IMR-90 (cell line): ENCODE results near the gene PPP6R1. TPM values are rescaled to one million over a fixed set of nuclear protein-coding genes. Genes with fewer than 3 reads are reported as not detected.

Source experiments
- ATAC-seq: fragments of 200-7000 bp; cut with Tn5 transposase; 2 replicates; pipeline ENCODE4 v1.9.1; 2020; ENCODE audit warnings: low read depth, mild to moderate bottlenecking, moderate library complexity
- BruUV-seq: library from RNA; stranded (reverse); fragments of 400-500 nt; replicated peaks from 2 replicates; lab custom pipeline; 2021; lab: Mats Ljungman, UMichigan
- CTCF ChIA-PET: fragments of 300-600 bp; formaldehyde crosslinking; extraction: SDS; loops from one replicate; lab custom pipeline; 2021; ENCODE audit warnings: antibody characterized with exemption; lab: Yijun Ruan, JAX
- POLR2A ChIA-PET: fragments of 300-600 bp; sonication (Branson Sonifier 250); formaldehyde crosslinking; loops from one replicate; lab custom pipeline; 2022; ENCODE audit warnings: antibody characterized with exemption; ENCODE audit not compliant: unreplicated experiment; lab: Charles Lee
- DNase-seq: peaks from one replicate; pipeline ENCODE4 v3.0.0; 2013
- H2AFZ ChIP-seq: replicated peaks from 2 replicates; pipeline ENCODE3; 2013; ENCODE audit warnings: low read length, mild to moderate bottlenecking; ENCODE audit not compliant: poor library complexity
- H2AK5ac ChIP-seq: 2 replicates; pipeline ENCODE4 v1.6.1; 2013; ENCODE audit warnings: low read depth, low read length, inconsistent platforms
- H2AK9ac ChIP-seq: replicated peaks from 2 replicates; pipeline ENCODE3; 2013; ENCODE audit warnings: mild to moderate bottlenecking, low read depth, low read length, moderate library complexity; ENCODE audit not compliant: poor library complexity
- H2BK120ac ChIP-seq: 2 replicates; pipeline ENCODE4 v1.6.1; 2013; ENCODE audit warnings: low read depth, low read length, inconsistent platforms
- H2BK15ac ChIP-seq: 3 replicates; pipeline ENCODE4 v1.6.1; 2013; ENCODE audit warnings: low read depth, low read length, inconsistent platforms
- H2BK20ac ChIP-seq: 2 replicates; pipeline ENCODE4 v1.6.1; 2013; ENCODE audit warnings: low read depth, mild to moderate bottlenecking, inconsistent platforms, low read length, moderate library complexity
- H2BK5ac ChIP-seq: 2 replicates; pipeline ENCODE4 v1.6.1; 2013; ENCODE audit warnings: mild to moderate bottlenecking, low read depth, low read length, inconsistent platforms; ENCODE audit not compliant: poor library complexity, severe bottlenecking
- H3K14ac ChIP-seq: replicated peaks from 2 replicates; pipeline ENCODE4 v1.6.1; 2013; ENCODE audit warnings: low read depth, low read length, inconsistent platforms
- H3K18ac ChIP-seq: 2 replicates; pipeline ENCODE4 v1.6.1; 2013; ENCODE audit warnings: low read depth, low read length, control low read depth
- H3K23ac ChIP-seq: 2 replicates; pipeline ENCODE4 v1.6.1; 2013; ENCODE audit warnings: low read depth, low read length, inconsistent platforms
- H3K27ac ChIP-seq: 2 replicates; pipeline ENCODE4 v1.5.1; 2013; ENCODE audit warnings: mild to moderate bottlenecking, control low read depth, low read length; ENCODE audit not compliant: insufficient read depth
- H3K27me3 ChIP-seq: 2 replicates; pipeline ENCODE4 v1.6.1; 2013; ENCODE audit warnings: low read length; ENCODE audit not compliant: control insufficient read depth, insufficient read depth
- H3K36me3 ChIP-seq: 2 replicates; pipeline ENCODE4 v1.6.1; 2013; ENCODE audit warnings: low read length, mixed read lengths; ENCODE audit not compliant: control insufficient read depth, insufficient read depth
- H3K4ac ChIP-seq: 2 replicates; pipeline ENCODE4 v1.6.1; 2013; ENCODE audit warnings: low read depth, low read length, inconsistent platforms
- H3K4me1 ChIP-seq: 2 replicates; pipeline ENCODE4 v1.6.1; 2013; ENCODE audit warnings: low read length, mixed read lengths; ENCODE audit not compliant: control insufficient read depth, insufficient read depth
- H3K4me2 ChIP-seq: 2 replicates; pipeline ENCODE4 v1.6.1; 2013; ENCODE audit warnings: low read depth, mild to moderate bottlenecking, control low read depth, low read length, moderate library complexity
- H3K4me3 ChIP-seq: 2 replicates; pipeline ENCODE4 v1.5.1; 2013; ENCODE audit warnings: low read depth, mild to moderate bottlenecking, control low read depth, low read length, moderate library complexity; ENCODE audit not compliant: insufficient read depth
- H3K56ac ChIP-seq: 2 replicates; pipeline ENCODE4 v1.6.1; 2013; ENCODE audit warnings: low read length, inconsistent platforms; ENCODE audit not compliant: insufficient read depth; ENCODE audit errors: extremely low read depth
- H3K79me1 ChIP-seq, 2 experiments: 2 replicates each; pipeline ENCODE4 v1.6.1; 2013; ENCODE audit warnings: low read length in 2 of 2, inconsistent platforms in 1 of 2, low read depth in 1 of 2
- H3K9ac ChIP-seq: 2 replicates; pipeline ENCODE4 v1.6.1; 2013; ENCODE audit warnings: low read depth, low read length, control low read depth
- H3K9me1 ChIP-seq: 2 replicates; pipeline ENCODE4 v1.6.1; 2013; ENCODE audit warnings: low read length, inconsistent platforms; ENCODE audit not compliant: insufficient read depth
- H3K9me3 ChIP-seq: 2 replicates; pipeline ENCODE4 v1.6.1; 2013; ENCODE audit warnings: low read length; ENCODE audit not compliant: control insufficient read depth, insufficient read depth
- H4K20me1 ChIP-seq: 2 replicates; pipeline ENCODE4 v1.6.1; 2013; ENCODE audit warnings: low read length, inconsistent platforms; ENCODE audit not compliant: insufficient read depth
- H4K5ac ChIP-seq: 2 replicates; pipeline ENCODE4 v1.6.1; 2013; ENCODE audit warnings: mild to moderate bottlenecking, low read depth, low read length, control low read depth
- H4K8ac ChIP-seq, 2 experiments: 2 replicates each; pipeline ENCODE4 v1.6.1; 2013; ENCODE audit warnings: low read depth in 2 of 2, low read length in 2 of 2, control low read depth in 1 of 2, inconsistent platforms in 1 of 2
- H4K91ac ChIP-seq: 2 replicates; pipeline ENCODE4 v1.6.1; 2013; ENCODE audit warnings: low read depth, low read length, inconsistent platforms; ENCODE audit not compliant: insufficient read depth
- BHLHE40 ChIP-seq: fragments of 150-350 bp; IDR thresholded peaks from 2 replicates; pipeline ENCODE4 v1.6.1; 2016; ENCODE audit warnings: mild to moderate bottlenecking, low read depth, low read length
- MAZ ChIP-seq: IDR thresholded peaks from 2 replicates; pipeline ENCODE4 v1.6.1; 2012; ENCODE audit warnings: low read depth, mild to moderate bottlenecking, low read length, improper control_type of control experiment, moderate library complexity, borderline replicate concordance
- MXI1 ChIP-seq: IDR thresholded peaks from 2 replicates; pipeline ENCODE4 v1.6.1; 2012; ENCODE audit warnings: low read depth, mild to moderate bottlenecking, low read length, moderate library complexity, borderline replicate concordance
- WGBS, 2 experiments: methylation state at CpG; one replicate each; pipeline versions ENCODE4 v1.1.5 to v1.1.7; 2013; ENCODE audit warnings: missing lambda C conversion rate in 2 of 2; ENCODE audit not compliant: insufficient read length in 1 of 2; ENCODE audit errors: extremely low coverage in 2 of 2; 5-methylcytosine and 5-hydroxymethylcytosine counted together
- dilution Hi-C: fragments of 300-500 bp; cut with HindIII; formaldehyde crosslinking; loops from one replicate; pipeline ENCODE4 v1.14.3; 2018; ENCODE audit warnings: low sequenced_read_pairs; ENCODE audit not compliant: unreplicated experiment
- in situ Hi-C: fragments of 300-500 bp; cut with MboI; formaldehyde crosslinking; loops from 3 replicates; pipeline ENCODE4 v1.14.3; 2019; ENCODE audit warnings: low sequenced_read_pairs, inconsistent platforms, mixed read lengths
- intact Hi-C: fragments of 100-400 bp; cut with micrococcal nuclease; formaldehyde crosslinking; loops from 2 replicates; pipeline ENCODE4 v1.10.0; 2022
- polyA plus RNA-seq, 3 experiments: library from polyadenylated mRNA; depleted of rRNA; stranded (reverse); fragments of >200 nt; gene quantifications; 2 replicates each; pipeline ENCODE4 v1.2.3, GENCODE V29; 2012; ENCODE audit warnings: low replicate concordance in 1 of 3
- total RNA-seq: library from RNA; depleted of rRNA; stranded (reverse); fragments of >200 nt; gene quantifications from 2 replicates; pipeline ENCODE4 v1.2.3, GENCODE V29; 2012
- TF ChIP-seq, protein P1 (sequence below): fragments of 150-350 bp; IDR thresholded peaks from 2 replicates; pipeline ENCODE4 v1.6.1; 2017; ENCODE audit warnings: mild to moderate bottlenecking, antibody characterized with exemption, low read length, low read depth

The PPP6R1 gene
- total and polyA plus RNA-seq, 2 of the 4 experiments (the other 2 are of a cell fraction), result 19.9 to 50.2 TPM

DNA sequence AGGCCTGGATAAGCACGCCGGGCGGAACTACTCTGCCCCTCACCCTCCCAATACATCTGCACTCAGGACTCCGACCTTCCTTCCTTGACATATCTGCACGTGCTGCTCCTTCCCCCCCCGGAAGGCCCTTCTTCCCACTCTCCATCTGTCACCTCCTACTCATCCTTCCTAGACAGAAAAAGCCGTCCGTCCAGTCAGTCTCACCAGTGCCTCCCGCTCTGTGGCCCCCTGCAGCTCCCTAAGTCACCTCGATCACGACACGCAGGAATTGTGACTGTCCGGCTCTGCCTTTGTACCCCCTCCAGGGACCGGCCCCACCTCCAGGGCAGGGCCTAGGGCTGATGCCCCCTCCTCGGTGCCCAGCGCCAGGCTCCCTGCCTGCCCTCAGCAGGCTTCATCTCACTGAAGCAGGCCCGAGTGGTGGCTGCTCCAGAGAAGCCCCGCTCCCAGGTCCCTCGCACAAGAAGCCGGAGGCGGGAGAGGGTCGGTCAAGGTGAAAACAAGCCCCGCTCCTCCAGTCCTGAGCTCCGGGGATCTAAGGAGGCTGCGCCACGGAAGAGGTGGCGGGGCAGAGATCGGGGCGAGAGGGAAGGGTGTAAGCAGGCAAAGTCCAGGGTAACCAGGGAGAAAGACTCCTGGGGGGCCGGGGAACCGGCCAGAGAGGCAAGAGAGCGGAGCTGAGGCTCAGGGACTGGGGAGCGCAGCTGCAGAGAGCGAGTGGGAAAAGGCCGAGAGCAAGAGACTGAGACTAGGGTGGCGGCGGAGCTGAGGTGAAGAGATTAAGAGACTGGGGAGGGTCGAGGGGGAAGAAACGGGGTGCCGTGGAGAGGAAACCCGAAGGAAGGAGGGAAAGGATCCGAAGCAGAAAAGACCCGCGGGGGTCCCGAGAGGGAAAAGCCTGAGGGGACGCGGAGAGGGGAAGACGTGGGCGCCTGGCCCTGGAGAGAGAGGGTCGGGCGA lies 1.1 kb downstream of the PPP6R1 start:
- TF ChIP-seq MAZ (peak; percentile 23; the same call in 1 of the 2 replicates), MXI1 (peak; percentile 97), BHLHE40 (peak; percentile 88)
- TF ChIP-seq, protein P1, sequence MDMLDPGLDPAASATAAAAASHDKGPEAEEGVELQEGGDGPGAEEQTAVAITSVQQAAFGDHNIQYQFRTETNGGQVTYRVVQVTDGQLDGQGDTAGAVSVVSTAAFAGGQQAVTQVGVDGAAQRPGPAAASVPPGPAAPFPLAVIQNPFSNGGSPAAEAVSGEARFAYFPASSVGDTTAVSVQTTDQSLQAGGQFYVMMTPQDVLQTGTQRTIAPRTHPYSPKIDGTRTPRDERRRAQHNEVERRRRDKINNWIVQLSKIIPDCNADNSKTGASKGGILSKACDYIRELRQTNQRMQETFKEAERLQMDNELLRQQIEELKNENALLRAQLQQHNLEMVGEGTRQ, result no peak
- H3K18ac ChIP-seq, result no peak overlapping the region
- intact Hi-C loops (loop anchor here (2.0 kb wide), 1 partner anchor 161 kb away; no protein-coding TSS in a partner anchor), in situ Hi-C loops (loop anchor here (5.0 kb wide), 1 partner anchor 35 kb away; no protein-coding TSS in a partner anchor), dilution Hi-C loops (no loop called here)
- H3K27me3 ChIP-seq, result no peaks in the 10 kb centered on the region
- H3K9me1 ChIP-seq, result peaks cover 21% of the 10 kb centered on the region
- H4K8ac ChIP-seq, result no peak overlapping the region; a peak in 2 of 4 replicates
- no peak overlapping the region for H4K91ac ChIP-seq
- peaks cover 16% of the 10 kb centered on the region for H3K4me1 ChIP-seq
- ChIA-PET CTCF (no interaction called here), POLR2A (interaction anchor here (0.6 to 1.5 kb wide), 3 partner anchors 12 to 1002 kb away, joined by 3 to 5 read pairs (median 4); partner anchors contain the start of gene HSPBP1)
- H2AK5ac ChIP-seq, result peak overlapping the region; percentile 33; the same call in 1 of the 2 replicates
- no peak overlapping the region for H2BK20ac ChIP-seq
- peaks cover 0 to 57% of the 10 kb centered on the region in 2 experiments; a peak in 2 of 4 replicates for H3K79me1 ChIP-seq
- WGBS, 2 experiments, result 3% methylated on average over 30 of the region's 51 CpGs; no CpG with 5 or more reads in 1 of the 2 experiments
- peaks cover 1% of the 10 kb centered on the region; the same call in 1 of the 2 replicates for H3K36me3 ChIP-seq
- H4K5ac ChIP-seq, result no peak overlapping the region
- H2BK5ac ChIP-seq, result no peak overlapping the region
- H3K14ac ChIP-seq, result 0 out of 2 replicates have a peak overlapping the region, but pooled peaks have one; percentile 33
- H3K4me3 ChIP-seq, result peak overlapping the region; percentile 68
- no peaks in the 10 kb centered on the region for H3K9me3 ChIP-seq
- H3K23ac ChIP-seq, result peak overlapping the region; percentile 71
- H2BK120ac ChIP-seq, result no peak overlapping the region
- H3K4ac ChIP-seq, result peak overlapping the region; percentile 1
- H3K9ac ChIP-seq, result peak overlapping the region; percentile 68
- DNase-seq, result peak; percentile 32
- no TSS peak for BruUV-seq
- ATAC-seq, result no peak
- no peak overlapping the region for H3K56ac ChIP-seq
- peak overlapping the region; percentile 92 for H3K4me2 ChIP-seq
- H4K20me1 ChIP-seq, result peaks cover 55% of the 10 kb centered on the region
- H3K27ac ChIP-seq, result peak overlapping the region; percentile 69
- no peak overlapping the region for H2BK15ac ChIP-seq
- H2AK9ac ChIP-seq, result peak overlapping the region; percentile 94
- H2AFZ ChIP-seq, result peak overlapping the region; percentile 68
